ENCODE measurements around the gene MRPL36. TPM values are rescaled to one million over a fixed set of nuclear protein-coding genes. Genes with fewer than 3 reads are reported as not detected.

Gene MRPL36
- total RNA-seq, 2 experiments from 2014 or later, result 104 to 108 TPM

DNA sequence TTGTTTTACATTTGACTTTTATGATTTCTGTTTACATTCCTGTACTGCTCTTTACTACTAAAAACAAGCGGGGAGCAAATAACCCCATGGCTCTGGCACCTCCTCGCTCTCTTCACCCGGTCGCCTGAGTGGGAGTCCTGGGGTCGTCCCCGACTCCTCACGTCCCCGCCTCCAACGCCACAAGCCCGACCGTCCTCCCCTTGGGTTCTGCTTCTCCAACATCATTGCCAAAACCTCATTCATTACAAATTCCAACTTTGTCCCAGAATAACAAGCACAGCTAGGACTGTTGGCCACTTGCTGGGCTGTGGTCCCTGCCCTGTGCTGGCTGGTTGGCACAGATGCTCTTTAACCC, 35.1 kb downstream of the MRPL36 start:
- H3K27ac Mint-ChIP-seq, result no peak overlapping the region
- peaks cover 11% of the 10 kb centered on the region for H3K27me3 Mint-ChIP-seq
- H3K36me3 Mint-ChIP-seq, result no peaks in the 10 kb centered on the region
- no peak overlapping the region for H3K4me3 Mint-ChIP-seq
- no peaks in the 10 kb centered on the region for H3K9me3 Mint-ChIP-seq
- no peaks in the 10 kb centered on the region for H3K4me1 Mint-ChIP-seq
- DNase-seq, result no peak

DNA sequence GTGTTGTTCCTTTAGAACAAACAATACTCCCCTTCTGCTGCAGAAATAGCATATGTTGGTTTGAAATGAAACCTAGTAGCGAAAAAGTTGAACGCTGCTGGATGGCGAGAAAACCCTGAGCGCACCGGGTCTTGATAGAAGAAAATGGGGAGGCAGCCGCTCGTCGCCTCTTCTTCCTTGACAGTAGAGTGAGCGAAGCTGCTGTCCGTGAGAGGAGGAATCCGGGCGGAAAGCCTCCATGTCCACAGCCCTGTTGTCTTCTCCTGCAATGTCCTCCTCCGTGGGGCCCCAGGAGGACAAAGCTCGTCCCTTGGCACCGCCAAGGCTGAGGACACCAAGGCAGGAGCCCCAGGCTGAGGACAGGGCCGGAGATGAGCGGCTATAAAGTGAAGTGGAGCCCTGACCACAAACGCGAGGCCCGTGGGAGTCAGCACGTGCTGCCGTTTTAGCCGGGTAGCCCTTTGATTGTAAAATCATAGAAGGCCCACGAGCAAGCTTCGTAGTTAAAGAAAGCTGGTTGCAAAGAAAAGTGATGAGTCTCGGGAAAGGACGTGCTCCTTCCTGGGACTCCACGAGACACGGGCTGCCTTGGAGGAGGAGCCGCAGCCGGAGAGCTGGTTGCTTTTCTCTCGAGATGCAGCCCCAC, 35.6 kb downstream of the MRPL36 start:
- H3K9me3 Mint-ChIP-seq, result no peaks in the 10 kb centered on the region
- no peak for DNase-seq
- H3K27ac Mint-ChIP-seq, result no peak overlapping the region
- peaks cover 11% of the 10 kb centered on the region for H3K27me3 Mint-ChIP-seq
- H3K36me3 Mint-ChIP-seq, result no peaks in the 10 kb centered on the region
- H3K4me1 Mint-ChIP-seq, result no peaks in the 10 kb centered on the region
- H3K4me3 Mint-ChIP-seq, result no peak overlapping the region

- Mint-ChIP-seq H3K36me3 (no peaks in the 10 kb centered on the region), H3K27ac (no peak overlapping the region), H3K9me3 (no peaks in the 10 kb centered on the region), H3K4me3 (no peak overlapping the region), H3K27me3 (peaks cover 11% of the 10 kb centered on the region), H3K4me1 (no peaks in the 10 kb centered on the region)
- DNase-seq, result no peak
Observed at GRCh38 chr5:1763548-1763911, 36.1 kb downstream of the MRPL36 start.

DNA sequence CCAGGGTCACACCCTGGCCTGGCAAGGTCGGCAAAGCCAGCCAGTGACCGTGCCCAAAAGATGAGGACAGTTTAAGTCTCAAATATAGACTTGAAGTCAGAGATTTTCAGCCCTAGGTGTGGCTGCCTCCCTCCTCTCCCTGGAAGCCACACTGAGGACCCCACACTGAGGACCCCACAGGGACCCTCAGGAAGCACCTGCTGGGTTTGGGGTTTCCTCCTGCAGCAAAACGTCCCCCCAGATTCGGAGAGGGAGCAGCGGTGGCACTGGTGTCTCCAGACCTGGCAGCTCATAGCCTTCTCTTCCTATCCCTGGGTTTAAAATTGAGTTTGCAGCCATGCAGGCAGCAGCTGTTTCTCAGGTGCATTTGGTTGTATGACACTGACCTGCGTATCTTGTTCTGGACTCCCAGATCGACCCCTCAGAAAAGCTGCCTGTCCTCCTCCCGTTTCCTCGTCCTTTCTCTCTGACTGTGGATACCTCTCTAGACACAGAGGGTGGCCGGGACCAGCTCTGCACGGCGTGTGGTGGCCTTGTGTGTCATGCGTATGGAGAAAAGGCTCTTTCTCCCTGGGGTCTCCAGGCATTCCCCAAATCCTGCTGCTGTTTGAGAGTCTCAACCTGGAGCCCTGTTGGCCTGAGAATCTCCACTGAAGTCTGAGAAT, 36.6 kb downstream of the MRPL36 start:
- H3K27ac Mint-ChIP-seq, result no peak overlapping the region
- H3K4me3 Mint-ChIP-seq, result no peak overlapping the region
- peaks cover 5% of the 10 kb centered on the region for H3K9me3 Mint-ChIP-seq

DNA sequence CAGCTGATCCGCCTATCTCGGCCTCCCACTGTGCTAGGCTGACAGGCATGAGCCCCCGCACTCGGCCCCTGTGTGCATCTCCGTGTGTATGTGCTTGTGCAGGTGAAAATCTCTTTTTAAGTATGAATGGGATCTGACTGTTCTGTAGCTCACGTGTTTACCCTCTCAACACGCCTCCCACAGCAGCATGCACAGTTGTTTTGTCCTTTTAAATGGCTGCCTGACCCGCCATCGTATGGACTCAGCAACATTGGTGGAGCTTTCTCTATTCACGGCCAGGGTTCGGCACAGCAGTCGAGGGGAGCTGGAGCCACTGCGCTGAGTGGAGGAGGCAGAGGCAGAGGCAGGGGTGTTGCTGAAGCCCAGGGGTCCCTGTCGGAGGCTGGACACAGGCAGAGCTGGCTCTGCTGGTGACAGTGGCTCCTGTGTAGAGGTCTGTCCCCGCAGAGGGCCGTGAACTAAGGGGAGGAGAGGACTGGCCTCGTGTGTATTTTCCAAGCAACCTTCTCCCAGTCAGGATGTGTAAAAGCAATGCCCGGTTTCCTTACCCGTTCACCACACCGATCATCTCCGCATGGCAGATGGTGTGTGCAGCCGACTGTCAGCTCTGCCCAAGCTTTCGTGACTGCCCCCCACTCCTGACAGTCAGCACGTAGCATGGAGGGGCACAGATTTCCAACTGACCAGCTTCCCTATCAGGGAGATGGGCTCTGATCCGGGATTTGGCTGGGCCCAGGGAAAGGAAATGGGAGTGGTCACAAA, 37.3 kb downstream of the MRPL36 start:
- no peaks in the 10 kb centered on the region for H3K36me3 Mint-ChIP-seq
- peaks cover 5% of the 10 kb centered on the region for H3K9me3 Mint-ChIP-seq
- no peak overlapping the region for H3K27ac Mint-ChIP-seq
- DNase-seq, result no peak
- H3K4me1 Mint-ChIP-seq, result no peaks in the 10 kb centered on the region
- H3K27me3 Mint-ChIP-seq, result peaks cover 11% of the 10 kb centered on the region
- no peak overlapping the region for H3K4me3 Mint-ChIP-seq

More for the DNA sequence above, 36.6 kb downstream of the MRPL36 start:
- no peak for DNase-seq
- peaks cover 11% of the 10 kb centered on the region for H3K27me3 Mint-ChIP-seq
- no peaks in the 10 kb centered on the region for H3K4me1 Mint-ChIP-seq
- no peaks in the 10 kb centered on the region for H3K36me3 Mint-ChIP-seq

GRCh38 chr5:1761453-1761755, 38.2 kb downstream of the MRPL36 start:
- no peak overlapping the region for H3K27ac Mint-ChIP-seq
- DNase-seq, result no peak
- H3K4me3 Mint-ChIP-seq, result no peak overlapping the region
- H3K36me3 Mint-ChIP-seq, result no peaks in the 10 kb centered on the region
- H3K4me1 Mint-ChIP-seq, result no peaks in the 10 kb centered on the region
- H3K9me3 Mint-ChIP-seq, result peaks cover 5% of the 10 kb centered on the region
- peaks cover 11% of the 10 kb centered on the region for H3K27me3 Mint-ChIP-seq

GRCh38 chr5:1760656-1761452, 38.8 kb downstream of the MRPL36 start:
- no peak overlapping the region for H3K27ac Mint-ChIP-seq
- H3K36me3 Mint-ChIP-seq, result no peaks in the 10 kb centered on the region
- H3K9me3 Mint-ChIP-seq, result peaks cover 5% of the 10 kb centered on the region
- H3K4me3 Mint-ChIP-seq, result no peak overlapping the region
- H3K27me3 Mint-ChIP-seq, result peaks cover 11% of the 10 kb centered on the region
- no peak for DNase-seq
- H3K4me1 Mint-ChIP-seq, result no peaks in the 10 kb centered on the region

DNA sequence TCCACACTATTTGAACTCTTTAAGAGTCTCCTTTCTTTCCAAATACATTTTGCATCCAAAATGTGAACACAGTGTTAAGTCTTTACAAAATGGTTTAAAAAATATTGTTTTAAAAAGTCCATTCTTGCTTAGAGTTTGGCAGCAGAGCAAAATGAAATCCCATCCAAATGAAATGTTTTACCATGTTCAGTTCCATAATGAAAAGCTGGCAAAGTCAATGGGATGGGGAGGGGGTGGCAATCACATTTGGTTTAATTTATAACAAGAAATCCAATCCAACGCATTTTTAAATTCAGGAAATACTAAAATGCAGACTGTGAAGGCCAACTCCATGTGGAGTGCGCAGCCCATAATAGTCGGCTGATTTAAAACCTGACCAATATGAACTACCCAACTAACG, 39.4 kb downstream of the MRPL36 start:
- Mint-ChIP-seq H3K9me3 (peaks cover 5% of the 10 kb centered on the region), H3K4me3 (no peak overlapping the region), H3K4me1 (no peaks in the 10 kb centered on the region), H3K27me3 (peaks cover 11% of the 10 kb centered on the region), H3K27ac (no peak overlapping the region), H3K36me3 (no peaks in the 10 kb centered on the region)
- DNase-seq, result no peak

GRCh38 chr5:1759378-1759970, 40.2 kb downstream of the MRPL36 start:
- no peak overlapping the region for H3K27ac Mint-ChIP-seq
- no peaks in the 10 kb centered on the region for H3K36me3 Mint-ChIP-seq
- DNase-seq, result no peak
- no peak overlapping the region for H3K4me3 Mint-ChIP-seq
- no peaks in the 10 kb centered on the region for H3K4me1 Mint-ChIP-seq
- peaks cover 5% of the 10 kb centered on the region for H3K27me3 Mint-ChIP-seq
- peaks cover 5% of the 10 kb centered on the region for H3K9me3 Mint-ChIP-seq

GRCh38 chr5:1758574-1758973, 41.1 kb downstream of the MRPL36 start:
- no peak for DNase-seq
- Mint-ChIP-seq H3K36me3 (no peaks in the 10 kb centered on the region), H3K27me3 (peaks cover 5% of the 10 kb centered on the region), H3K27ac (no peak overlapping the region), H3K4me3 (no peak overlapping the region), H3K9me3 (peaks cover 5% of the 10 kb centered on the region), H3K4me1 (no peaks in the 10 kb centered on the region)

DNA sequence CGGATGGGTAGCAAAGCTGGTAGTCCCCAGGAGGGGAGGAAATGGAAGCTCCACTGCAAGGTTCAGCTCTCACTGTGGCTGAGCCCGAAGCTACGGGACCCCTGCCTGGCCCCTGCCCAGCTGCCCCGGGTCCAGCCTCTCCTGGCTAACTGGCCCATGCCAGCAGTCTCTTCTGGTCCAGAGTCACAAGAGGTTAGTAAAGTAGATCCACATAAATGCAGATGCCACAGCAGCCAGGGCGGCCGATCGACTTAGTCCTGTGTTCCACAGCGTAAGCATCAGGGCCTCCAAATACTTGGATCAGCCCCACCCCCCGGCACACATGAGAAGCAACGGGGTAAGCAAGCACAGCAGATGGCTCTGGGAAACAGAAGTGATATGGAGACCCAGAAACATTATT, 42.1 kb downstream of the MRPL36 start:
- Mint-ChIP-seq H3K27ac (no peak overlapping the region), H3K36me3 (no peaks in the 10 kb centered on the region), H3K4me3 (no peak overlapping the region), H3K27me3 (no peaks in the 10 kb centered on the region), H3K9me3 (peaks cover 5% of the 10 kb centered on the region), H3K4me1 (no peaks in the 10 kb centered on the region)
- DNase-seq, result no peak

- Mint-ChIP-seq H3K27ac (no peak overlapping the region), H3K4me1 (no peaks in the 10 kb centered on the region), H3K27me3 (no peaks in the 10 kb centered on the region), H3K4me3 (no peak overlapping the region), H3K36me3 (no peaks in the 10 kb centered on the region), H3K9me3 (peaks cover 5% of the 10 kb centered on the region)
- no peak for DNase-seq
Observed at GRCh38 chr5:1756481-1756880, 43.2 kb downstream of the MRPL36 start.

DNA sequence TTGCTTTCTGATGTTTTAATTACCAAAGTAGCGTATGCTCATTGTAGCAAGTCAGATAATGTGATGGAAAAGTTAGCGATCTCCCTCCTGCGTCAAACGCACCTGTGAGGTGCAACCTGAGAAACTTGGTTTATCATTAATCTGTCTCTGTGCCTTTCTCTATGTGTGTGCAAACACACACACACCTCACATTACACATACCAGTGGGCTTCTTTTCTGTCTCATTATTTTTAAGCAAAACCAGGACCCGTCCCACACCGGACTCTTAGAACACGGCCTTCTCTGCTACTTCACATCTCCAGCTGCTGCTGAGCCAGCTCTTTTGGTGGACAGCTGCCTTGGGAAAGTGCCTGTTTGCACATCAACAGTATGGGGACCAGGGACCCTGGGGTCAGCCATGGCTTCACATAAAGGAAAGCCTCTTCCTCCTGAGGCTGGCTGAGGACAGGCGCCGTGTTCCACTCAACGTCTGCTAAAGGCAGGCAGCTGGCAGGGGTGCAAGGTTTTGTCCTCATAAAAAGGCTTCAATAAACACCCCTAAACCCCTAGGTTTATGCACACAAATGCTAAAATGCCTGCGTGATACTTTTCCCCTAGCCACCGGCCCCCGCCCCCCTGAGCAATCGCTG, 44.2 kb downstream of the MRPL36 start:
- Mint-ChIP-seq H3K9me3 (peaks cover 5% of the 10 kb centered on the region), H3K36me3 (no peaks in the 10 kb centered on the region), H3K4me1 (no peaks in the 10 kb centered on the region), H3K27me3 (no peaks in the 10 kb centered on the region), H3K4me3 (no peak overlapping the region), H3K27ac (no peak overlapping the region)
- no peak for DNase-seq

- H3K4me3 Mint-ChIP-seq, result no peak overlapping the region
- H3K27ac Mint-ChIP-seq, result no peak overlapping the region
- H3K27me3 Mint-ChIP-seq, result no peaks in the 10 kb centered on the region
- DNase-seq, result no peak
- H3K4me1 Mint-ChIP-seq, result no peaks in the 10 kb centered on the region
- no peaks in the 10 kb centered on the region for H3K36me3 Mint-ChIP-seq
- peaks cover 5% of the 10 kb centered on the region for H3K9me3 Mint-ChIP-seq
Observed at GRCh38 chr5:1754531-1755220, 45.0 kb downstream of the MRPL36 start.
